AML-193 (cell line): ENCODE results near the gene GCA.

Experiments
- DNase-seq, 2 experiments: peaks; one replicate each; lab custom pipeline; 2025; lab: John Stamatoyannopoulos, UW

GCA gene

GRCh38 chr2:162343824-162344616 lies at the start of gene GCA:
Gene GCA (plus strand): TSS chr2:162344132. CDS start chr2:162344249, 117 bp downstream.
- peak; percentile 63 to 75 for DNase-seq

GRCh38 chr2:162295009-162295408 lies 48.9 kb upstream of the GCA start:
- no peak for DNase-seq

- DNase-seq = peak; percentile 57 to 64
Observed at GRCh38 chr2:162297925-162298552, 45.9 kb upstream of the GCA start.

GRCh38 chr2:162298669-162299335 lies 45.1 kb upstream of the GCA start:
- DNase-seq = no peak

- DNase-seq = no peak
Observed at GRCh38 chr2:162300266-162300665, 43.7 kb upstream of the GCA start.

- peak; percentile 63 to 81 for DNase-seq
Observed at GRCh38 chr2:162301151-162301804, 42.7 kb upstream of the GCA start.

GRCh38 chr2:162301877-162302276 lies 42.1 kb upstream of the GCA start:
- DNase-seq = no peak

- DNase-seq = no peak
Observed at GRCh38 chr2:162305901-162306300, 38.0 kb upstream of the GCA start.

- DNase-seq = no peak
Observed at GRCh38 chr2:162308747-162309503, 35.0 kb upstream of the GCA start.

GRCh38 chr2:162312853-162313252 lies 31.1 kb upstream of the GCA start:
- no peak for DNase-seq

GRCh38 chr2:162315938-162316337 lies 28.0 kb upstream of the GCA start:
- DNase-seq = no peak

- DNase-seq = no peak
Observed at GRCh38 chr2:162316590-162316989, 27.3 kb upstream of the GCA start.

GRCh38 chr2:162317058-162317742 lies 26.7 kb upstream of the GCA start:
- DNase-seq = no peak

- peak in 1 of 2 experiments; percentile 30 for DNase-seq
Observed at GRCh38 chr2:162317861-162318327, 26.0 kb upstream of the GCA start.

- peak; percentile 90 to 92 for DNase-seq
Observed at GRCh38 chr2:162318328-162319180, 25.4 kb upstream of the GCA start, which contains the start of gene IFIH1. Gene IFIH1 (minus strand): TSS chr2:162318684. CDS start chr2:162318307, 377 bp downstream.

GRCh38 chr2:162320864-162321517 lies 22.9 kb upstream of the GCA start:
- no peak for DNase-seq

GRCh38 chr2:162324953-162325352 lies 19.0 kb upstream of the GCA start:
- DNase-seq = no peak

GRCh38 chr2:162327134-162327769 lies 16.7 kb upstream of the GCA start:
- peak in 1 of 2 experiments; percentile 27 for DNase-seq

- no peak for DNase-seq
Observed at GRCh38 chr2:162327806-162328205, 16.1 kb upstream of the GCA start.
